ENCODE results near the gene TBC1D1. TPM values are rescaled to one million over a fixed set of nuclear protein-coding genes. Genes with fewer than 3 reads are reported as not detected.

Gene TBC1D1
- total RNA-seq, 2 donors from 2014 or later = 23.3 to 28.7 TPM

- Histone ChIP-seq H3K4me3 (no peak overlapping the region), H3K9me3 (no peaks in the 10 kb centered on the region), H3K27ac (no peak overlapping the region), H3K27me3 (no peaks in the 10 kb centered on the region), H3K36me3 (replicated peaks in 1 of 2; ENCODE audit: insufficient read depth in 1 of 2, low read depth in 2 of 2) (no peaks in the 10 kb centered on the region), H3K4me1 (no peaks in the 10 kb centered on the region)
- DNase-seq (no peak), ATAC-seq (no peak)
- TF ChIP-seq POLR2A (IDR thresholded peaks at IDR 0.05) (no peak), CTCF (IDR thresholded peaks at IDR 0.05) (no peak)
- intact Hi-C loops (cut with DNase I) = loop anchor here (5.0 to 10.0 kb wide), 2 partner anchors 117 to 539 kb away; no protein-coding TSS in a partner anchor
- WGBS, 2 donors = 94 to 98% methylated on average over 5 to 9 of the region's 9 CpGs
These were observed 297.3 kb downstream of the TBC1D1 start for GRCh38 chr4:38188136-38188535.

- H3K4me1 ChIP-seq = no peaks in the 10 kb centered on the region
- DNase-seq = no peak
- H3K27me3 ChIP-seq = no peaks in the 10 kb centered on the region
- intact Hi-C loops (cut with DNase I) = loop anchor here (5.0 to 10.0 kb wide), 2 partner anchors 116 to 539 kb away; no protein-coding TSS in a partner anchor
- H3K36me3 ChIP-seq (replicated peaks in 1 of 2; ENCODE audit: insufficient read depth in 1 of 2, low read depth in 2 of 2) = no peaks in the 10 kb centered on the region
- TF ChIP-seq CTCF (IDR thresholded peaks at IDR 0.05) = no peak
- TF ChIP-seq POLR2A (IDR thresholded peaks at IDR 0.05) = no peak
- H3K4me3 ChIP-seq = no peak overlapping the region
- WGBS, 2 donors = 52 to 66% methylated on average over 2 to 12 of the region's 12 CpGs
- H3K9me3 ChIP-seq = no peaks in the 10 kb centered on the region
- no peak overlapping the region for H3K27ac ChIP-seq
- no peak for ATAC-seq
These were observed 297.8 kb downstream of the TBC1D1 start for GRCh38 chr4:38188631-38189101.

Other genes with a start within 250 kb of the TBC1D1 start
- 10 to 100 TPM; 12.5 to 15.0 TPM for gene RELL1, start 204.7 kb upstream of the TBC1D1 start, total RNA-seq
- gene PGM2, start 64.4 kb upstream of the TBC1D1 start, total RNA-seq = 10 to 100 TPM in 1 of 2 donors, 1 to 10 TPM in 1; 6.0 to 39.2 TPM
- gene PTTG2, start 69.3 kb downstream of the TBC1D1 start, total RNA-seq = 1 to 10 TPM; 1.3 to 9.2 TPM

Data from body of pancreas (tissue), 4 donors.